Measurements from ENCODE around the gene SAE1. TPM values are rescaled to one million over a fixed set of nuclear protein-coding genes. Genes with fewer than 3 reads are reported as not detected.
A peak's percentile ranks its signal among the peaks of the same experiment; 100 is the strongest.

The SAE1 gene
- total RNA-seq, 1 donor from 2014 or later = 96.8 TPM

GRCh38 chr19:47106821-47107201 lies 23.8 kb upstream of the SAE1 start:
- no peak for DNase-seq (ENCODE audit: low read depth in 2 of 2)

DNA sequence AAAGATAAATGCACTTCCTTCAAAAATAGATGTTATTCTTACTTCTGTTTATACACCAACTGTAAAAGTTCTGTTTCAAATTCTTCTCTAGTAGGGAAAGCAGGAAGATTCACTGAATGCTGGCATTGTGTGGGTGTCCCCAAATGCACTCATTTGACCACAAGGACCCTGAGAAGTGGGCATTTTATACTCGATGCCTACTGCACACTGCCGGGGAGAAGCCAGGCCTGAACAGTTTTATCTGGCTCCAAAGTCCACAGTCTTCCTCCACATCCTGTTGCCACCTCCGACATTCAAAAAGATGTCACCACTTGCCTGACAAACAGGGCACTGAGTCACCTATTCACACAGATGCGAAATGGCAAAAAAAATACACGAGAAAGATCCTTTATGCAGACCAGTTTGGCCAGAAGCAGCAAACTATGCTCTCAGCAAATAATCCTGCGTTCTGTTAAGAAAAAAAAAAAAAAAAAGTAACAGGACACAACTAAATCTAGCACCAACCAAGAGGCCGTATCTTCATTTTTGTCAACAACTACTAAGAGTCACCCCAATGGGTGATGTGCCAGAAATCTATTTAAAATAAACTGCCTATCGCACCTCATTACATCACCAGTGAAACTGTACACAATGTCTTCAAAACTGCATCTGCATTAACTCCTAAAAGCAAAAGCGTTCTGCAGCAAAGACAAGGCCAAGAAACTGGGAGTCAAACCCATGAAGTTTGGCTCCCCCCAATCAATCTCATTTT lies 23.3 kb upstream of the SAE1 start:
- peak; percentile 52 to 58 for DNase-seq (ENCODE audit: low read depth in 2 of 2)

DNA sequence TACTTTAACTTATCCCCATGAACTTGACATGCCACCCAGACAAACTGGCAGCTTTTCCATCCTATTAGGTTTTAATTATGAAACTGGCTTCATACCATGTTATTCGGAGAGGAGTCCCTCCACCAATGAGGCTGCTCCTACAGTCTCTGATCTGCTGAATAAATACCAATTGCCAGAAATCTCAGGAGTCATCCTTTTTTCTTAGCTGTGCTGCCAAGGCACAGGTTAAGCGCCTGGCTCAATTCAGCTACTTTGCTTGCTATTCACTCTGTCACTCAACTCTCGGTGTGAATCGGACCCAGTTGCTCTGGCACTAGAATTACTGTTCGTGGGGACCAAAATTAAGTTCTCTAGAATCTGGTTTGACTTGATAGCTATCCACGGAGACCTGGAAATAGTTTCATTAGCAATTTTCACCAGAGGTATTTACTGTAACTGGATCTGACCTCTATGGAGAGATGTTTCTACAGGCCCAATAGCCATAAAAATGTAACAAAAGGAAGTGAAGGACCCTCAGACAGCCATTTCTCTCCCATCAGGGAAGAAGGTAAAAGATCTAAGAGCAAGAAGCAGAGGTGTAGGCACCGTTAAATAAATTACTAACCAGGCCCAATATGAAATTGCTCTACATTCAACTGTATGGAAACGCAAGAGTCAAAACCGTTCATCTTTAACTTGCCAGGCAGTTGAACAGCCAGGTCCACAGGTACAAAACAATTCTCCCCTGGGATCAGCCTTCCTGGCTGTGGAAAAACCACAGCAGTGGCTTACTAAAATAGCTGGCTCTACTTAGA lies 22.5 kb upstream of the SAE1 start:
- DNase-seq (ENCODE audit: low read depth in 2 of 2) = no peak

DNA sequence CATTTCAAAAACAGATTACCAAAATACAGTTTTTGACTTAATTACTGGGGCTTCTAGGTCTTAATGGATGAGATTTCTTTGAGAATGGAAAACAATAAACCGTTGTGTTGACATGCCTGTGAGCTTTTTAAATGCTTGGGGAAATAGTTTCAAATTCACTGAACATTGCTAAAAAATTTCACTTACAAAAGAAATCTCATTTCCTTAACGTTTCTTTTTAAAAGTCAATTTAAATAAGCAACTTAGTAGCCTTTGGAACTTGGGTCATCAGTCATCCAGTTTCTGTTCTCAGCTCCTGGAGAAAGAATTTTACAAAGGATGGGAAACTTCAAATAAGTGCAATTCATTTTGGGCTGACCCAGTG lies 21.5 kb upstream of the SAE1 start:
- DNase-seq (ENCODE audit: low read depth in 2 of 2) = no peak

- DNase-seq (ENCODE audit: low read depth in 2 of 2) = peak; percentile 74 to 80
Observed at GRCh38 chr19:47109541-47110375, 20.9 kb upstream of the SAE1 start.

DNA sequence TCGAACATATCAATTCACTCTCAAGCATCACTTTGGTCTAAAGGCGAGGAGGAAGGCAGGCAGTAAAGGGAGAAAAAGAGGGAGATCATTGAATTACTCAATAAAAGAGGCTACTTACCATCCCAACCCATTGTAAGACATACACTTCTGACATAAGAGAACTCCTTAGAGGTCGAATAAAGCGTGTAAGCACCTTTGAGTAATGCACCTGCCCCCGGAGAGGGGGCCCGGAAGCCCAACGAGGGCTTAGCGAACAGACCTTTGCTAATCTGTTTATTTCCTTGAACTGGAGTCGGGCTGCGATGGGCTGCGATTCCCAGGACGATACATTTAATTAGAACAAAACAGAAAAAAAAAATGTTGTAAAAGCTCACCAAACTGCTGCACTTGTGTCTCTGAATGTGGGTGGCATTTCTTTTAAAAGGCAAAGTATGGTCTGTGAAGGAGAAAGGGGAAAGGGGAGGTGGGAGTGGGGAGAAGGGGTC lies 20.1 kb upstream of the SAE1 start:
- no peak for DNase-seq (ENCODE audit: low read depth in 2 of 2)

DNA sequence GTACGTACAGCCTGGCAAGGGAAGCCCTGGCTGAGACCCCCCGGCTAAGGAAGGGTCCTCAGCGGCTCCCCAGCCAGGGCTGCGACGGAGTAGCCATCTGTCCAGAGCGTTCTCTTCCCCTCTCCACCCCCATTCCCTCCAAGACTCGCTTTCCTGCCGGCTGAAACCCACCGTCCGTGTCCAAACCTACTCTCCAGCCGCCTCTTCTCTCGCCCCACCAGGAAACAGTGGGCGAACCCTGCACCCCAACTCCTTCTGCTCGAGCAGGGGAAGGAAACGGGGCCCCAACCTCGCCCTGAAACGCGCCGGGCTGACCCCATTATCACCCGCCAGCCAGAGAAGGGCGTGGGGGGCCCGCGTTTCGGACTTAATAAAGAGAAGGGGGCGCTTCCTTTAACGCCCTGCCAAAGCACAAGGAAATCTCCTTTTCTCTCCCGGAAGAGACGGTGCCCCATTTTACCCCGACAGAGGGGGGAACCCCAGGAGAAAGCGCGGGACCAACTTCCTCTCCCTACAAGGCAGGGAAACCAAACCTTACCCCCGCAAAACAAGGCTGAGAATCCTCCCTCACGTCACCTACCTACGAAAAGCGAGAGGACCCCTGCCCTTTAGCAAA lies 19.5 kb upstream of the SAE1 start:
- peak; percentile 19 to 23 for DNase-seq (ENCODE audit: low read depth in 2 of 2)

GRCh38 chr19:47111682-47112165 lies 18.9 kb upstream of the SAE1 start:
- DNase-seq (ENCODE audit: low read depth in 2 of 2) = no peak

DNA sequence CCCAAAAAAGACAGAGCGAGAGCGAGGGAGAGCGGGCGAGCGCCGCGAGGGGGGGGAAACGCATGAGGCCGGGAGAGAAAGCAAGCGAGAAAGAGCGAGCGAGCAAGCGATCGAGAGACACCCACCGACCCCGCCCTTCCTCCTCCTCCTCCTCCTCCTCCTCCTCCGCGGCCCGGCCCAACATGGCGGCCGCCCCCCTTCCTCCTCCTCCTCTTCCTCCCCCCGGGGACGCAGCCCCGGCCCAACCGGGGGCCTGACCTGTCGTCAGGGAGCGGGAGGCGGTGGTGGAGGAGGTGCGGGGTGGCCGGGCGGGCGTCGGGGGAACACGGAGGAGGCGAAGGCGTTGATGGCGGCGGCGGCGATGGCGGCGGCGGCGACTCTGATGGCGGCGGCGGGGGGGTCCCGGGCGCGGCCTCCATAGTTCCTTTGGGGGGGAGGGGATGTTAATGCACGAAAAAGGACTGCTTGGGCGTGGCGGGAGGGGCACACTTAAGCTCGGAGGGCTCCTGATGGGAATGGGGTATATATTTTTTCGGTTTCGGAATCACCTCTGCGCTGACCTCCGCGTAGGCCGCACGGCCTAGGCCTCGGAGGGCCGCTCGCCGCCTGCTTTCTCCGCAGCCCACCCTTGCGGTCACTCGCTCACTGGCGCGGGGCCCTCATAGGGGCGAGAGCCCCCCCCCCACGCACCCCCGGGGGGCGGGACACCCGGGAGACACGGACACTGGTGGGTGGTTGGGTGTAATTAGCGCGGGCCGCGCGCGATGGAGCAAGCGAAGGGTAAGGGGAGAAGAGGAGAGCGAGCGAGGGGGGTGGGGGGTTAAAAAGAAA lies 18.3 kb upstream of the SAE1 start:
- DNase-seq (ENCODE audit: low read depth in 2 of 2) = peak; percentile 84 to 89

GRCh38 chr19:47112997-47113849 lies 17.4 kb upstream of the SAE1 start, which contains the start of gene ZC3H4:
Gene ZC3H4 (minus strand): TSS chr19:47113776. CDS start chr19:47112584, 1,192 bp downstream.
- peak; percentile 99 for DNase-seq (ENCODE audit: low read depth in 2 of 2)

- no peak for DNase-seq (ENCODE audit: low read depth in 2 of 2)
Observed at GRCh38 chr19:47113850-47114651, 16.6 kb upstream of the SAE1 start.

DNA sequence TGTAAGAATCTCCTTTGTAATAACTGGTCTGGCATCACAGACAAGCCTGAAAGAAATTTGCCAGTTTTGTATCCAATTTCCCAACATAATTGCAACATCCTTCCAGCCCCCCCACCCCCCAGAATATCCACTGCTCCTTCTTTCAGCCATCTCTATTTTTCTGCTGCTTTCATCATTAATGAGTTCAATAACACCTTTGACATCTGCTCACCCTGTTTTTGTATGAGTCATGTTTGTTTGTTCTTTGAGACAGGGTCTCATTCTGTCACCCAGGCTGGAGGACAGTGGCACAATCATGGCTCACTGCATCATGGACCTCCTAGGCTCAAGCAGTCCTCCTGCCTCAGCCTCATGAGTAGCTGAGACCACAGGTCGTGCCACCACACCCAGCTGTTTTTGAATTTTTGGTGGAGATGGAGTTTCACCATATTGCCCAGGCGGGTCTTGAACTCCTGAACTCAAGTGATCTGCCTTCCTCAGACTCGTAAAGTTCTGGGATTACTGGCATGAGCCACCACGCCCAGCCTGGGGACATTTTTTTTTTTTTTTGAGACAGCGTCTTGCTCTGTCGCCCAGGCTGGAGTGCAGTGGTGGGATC lies 10.1 kb upstream of the SAE1 start:
- DNase-seq (ENCODE audit: low read depth in 2 of 2) = no peak

GRCh38 chr19:47122359-47123335 lies 8.0 kb upstream of the SAE1 start:
- DNase-seq (ENCODE audit: low read depth in 2 of 2) = no peak

DNA sequence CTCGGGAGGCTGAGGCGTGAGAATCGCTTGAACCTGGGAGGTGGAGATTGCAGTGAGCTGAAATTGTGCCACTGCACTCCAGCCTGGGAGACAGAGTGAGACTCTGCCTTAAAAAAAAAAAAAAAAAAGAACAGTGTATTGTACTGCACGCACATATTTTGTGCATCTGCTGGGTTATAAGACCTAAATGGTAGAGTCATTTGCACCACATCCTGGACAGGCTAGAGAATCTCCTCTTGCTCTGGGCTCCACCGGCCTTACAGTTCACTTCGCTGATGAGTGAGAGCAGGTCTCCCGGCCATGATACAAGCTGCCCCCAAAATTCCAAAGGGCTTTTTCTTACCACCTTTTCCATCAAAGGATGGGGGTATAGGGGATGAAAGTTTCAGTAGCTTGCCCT lies 7.2 kb upstream of the SAE1 start:
- no peak for DNase-seq (ENCODE audit: low read depth in 2 of 2)

GRCh38 chr19:47124937-47125668 lies 5.5 kb upstream of the SAE1 start:
- DNase-seq (ENCODE audit: low read depth in 2 of 2) = peak; percentile 76 to 77

DNA sequence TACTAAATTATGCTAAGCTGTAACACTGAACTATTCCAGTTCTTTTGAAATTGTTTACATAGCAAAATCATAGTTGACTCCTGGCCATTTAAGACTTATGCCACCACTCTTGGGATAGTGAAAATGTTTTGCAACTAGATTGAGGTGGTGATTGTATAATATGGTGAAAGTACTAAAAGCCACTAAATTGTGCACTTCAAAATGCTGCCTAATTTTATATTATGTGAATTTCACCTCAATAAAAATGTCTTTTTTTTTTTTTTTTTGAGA lies 5.0 kb upstream of the SAE1 start:
- no peak for DNase-seq (ENCODE audit: low read depth in 2 of 2)

GRCh38 chr19:47129579-47129978 lies 1.1 kb upstream of the SAE1 start:
- DNase-seq (ENCODE audit: low read depth in 2 of 2) = no peak
